22Rv1 (cell line): Measurements from ENCODE around the gene DGKG.

ENCODE experiments used
- H3K27ac ChIP-seq: fragments of 450-650 bp; 2 replicates; pipeline ENCODE4 v1.5.1; 2017
- CTCF ChIP-seq: fragments of 450-650 bp; IDR thresholded peaks from 2 replicates; pipeline ENCODE4 v1.5.1; 2017; ENCODE audit warnings: mild to moderate bottlenecking
- ZFX ChIP-seq: fragments of 450-650 bp; IDR thresholded peaks from 2 replicates; pipeline ENCODE4 v1.6.1; 2017; ENCODE audit warnings: antibody characterized with exemption, borderline replicate concordance

DGKG gene

GRCh38 chr3:186305286-186305685 is 56.7 kb downstream of the DGKG start:
- TF ChIP-seq ZFX, result no peak
- no peak for TF ChIP-seq CTCF
- no peak overlapping the region for H3K27ac ChIP-seq

- TF ChIP-seq ZFX (no peak), CTCF (no peak)
- no peak overlapping the region for H3K27ac ChIP-seq
Measured at GRCh38 chr3:186303965-186304364, 58.1 kb downstream of the DGKG start.

GRCh38 chr3:186299327-186299726 is 62.7 kb downstream of the DGKG start:
- H3K27ac ChIP-seq, result no peak overlapping the region
- TF ChIP-seq CTCF, result no peak
- TF ChIP-seq ZFX, result no peak

GRCh38 chr3:186298876-186299275 is 63.2 kb downstream of the DGKG start:
- H3K27ac ChIP-seq, result no peak overlapping the region
- no peak for TF ChIP-seq ZFX
- TF ChIP-seq CTCF, result no peak

GRCh38 chr3:186290796-186291195 is 71.2 kb downstream of the DGKG start:
- no peak overlapping the region for H3K27ac ChIP-seq

GRCh38 chr3:186287711-186288110 is 74.3 kb downstream of the DGKG start:
- no peak overlapping the region for H3K27ac ChIP-seq
- no peak for TF ChIP-seq CTCF

More at GRCh38 chr3:186290796-186291195, 71.2 kb downstream of the DGKG start:
- TF ChIP-seq ZFX (no peak), CTCF (no peak)

GRCh38 chr3:186286114-186286513 is 75.9 kb downstream of the DGKG start:
- no peak overlapping the region for H3K27ac ChIP-seq
- TF ChIP-seq ZFX (no peak), CTCF (no peak)
